Measurements from ENCODE around the gene ALDH6A1. TPM values are rescaled to one million over a fixed set of nuclear protein-coding genes. Genes with fewer than 3 reads are reported as not detected.

The ALDH6A1 gene
- polyA plus RNA-seq, 3 donors, result 2.5 to 15.1 (median 8.8) TPM

GRCh38 chr14:74008843-74009499, 75.3 kb downstream of the ALDH6A1 start:
- Histone ChIP-seq H2AFZ (ENCODE audit: insufficient read depth, low read depth, low read length, poor library complexity, severe bottlenecking) (no peak overlapping the region), H4K20me1 (ENCODE audit: insufficient read depth, low read length) (no peaks in the 10 kb centered on the region), H3K79me2 (ENCODE audit: insufficient read depth, low read length) (no peaks in the 10 kb centered on the region), H3K9ac (ENCODE audit: insufficient read depth, low read length, poor library complexity, severe bottlenecking) (no peak overlapping the region), H3K27me3 (ENCODE audit: control insufficient read depth in 2 of 2, insufficient read depth in 2 of 2, low read length in 2 of 2) (no peaks in the 10 kb centered on the region), H3K27ac (ENCODE audit: low read depth in 1 of 2, low read length in 2 of 2) (no peak overlapping the region), H3K4me3 (replicated peaks in 1 of 3; ENCODE audit: low read depth in 2 of 3, low read length in 3 of 3) (no peak overlapping the region), H3K9me3 (replicated peaks in 1 of 2; ENCODE audit: control insufficient read depth in 1 of 2, insufficient read depth in 1 of 2, low read length in 2 of 2) (no peaks in the 10 kb centered on the region), H3K4me2 (replicated peaks; ENCODE audit: extremely low read depth, low read length, poor library complexity, severe bottlenecking) (no peak overlapping the region), H3K4me1 (ENCODE audit: control insufficient read depth in 1 of 2, insufficient read depth in 2 of 2, low read length in 2 of 2) (no peaks in the 10 kb centered on the region), H3K36me3 (replicated peaks in 1 of 2; ENCODE audit: control insufficient read depth in 1 of 2, insufficient read depth in 2 of 2, low read length in 2 of 2) (peaks cover 5 to 33% of the 10 kb centered on the region in 2 donors)
- no peaks in the 10 kb centered on the region for H3K27me3 Mint-ChIP-seq (ENCODE audit: low read depth in 3 of 3)
- intact Hi-C loops (cut with micrococcal nuclease), result no loop called here
- H3K9me3 Mint-ChIP-seq, result no peaks in the 10 kb centered on the region
- no peak for TF ChIP-seq CTCF (IDR thresholded peaks at IDR 0.05)
- H3K36me3 Mint-ChIP-seq, result peaks cover 25 to 31% of the 10 kb centered on the region in 2 donors
- H3K4me1 Mint-ChIP-seq, result peaks cover 2% of the 10 kb centered on the region
- H3K4me3 Mint-ChIP-seq, result no peak overlapping the region
- DNase-seq, result no peak
- no peak overlapping the region for H3K27ac Mint-ChIP-seq
- WGBS (ENCODE audit: insufficient coverage), result no CpG with 5 or more reads among the region's 2 CpGs

Other genes with a start within 250 kb of the ALDH6A1 start
- 1 to 10 TPM; 1.1 to 3.8 (median 1.1) TPM for gene PTGR2, start 232.6 kb downstream of the ALDH6A1 start, polyA plus RNA-seq
- 10 to 100 TPM; 20.4 to 53.3 (median 42.5) TPM for gene ZNF410, start 197.6 kb downstream of the ALDH6A1 start, polyA plus RNA-seq
- 1 to 10 TPM in 2 of 3 donors, under 1 TPM in 1; 0.76 to 1.4 (median 1.4) TPM for gene FAM161B, start 134.4 kb downstream of the ALDH6A1 start, polyA plus RNA-seq
- gene COQ6, start 134.2 kb downstream of the ALDH6A1 start, polyA plus RNA-seq, result 10 to 100 TPM; 14.1 to 21.1 (median 14.6) TPM
- 1 to 10 TPM; 2.3 to 4.3 (median 2.7) TPM for gene ENTPD5, start 65.2 kb downstream of the ALDH6A1 start, polyA plus RNA-seq
- under 1 TPM in 2 of 3 donors, not detected in 1; 0.01 to 0.94 TPM for gene BBOF1, start 65.1 kb downstream of the ALDH6A1 start, polyA plus RNA-seq
- 1 to 10 TPM; 2.9 to 7.2 (median 4.8) TPM for gene LIN52, start 503 bp upstream of the ALDH6A1 start, polyA plus RNA-seq
- not detected for gene VSX2, start 155.0 kb upstream of the ALDH6A1 start, polyA plus RNA-seq
- 10 to 100 TPM; 13.9 to 54.1 (median 14.2) TPM for gene ABCD4, start 218.5 kb upstream of the ALDH6A1 start, polyA plus RNA-seq

Measured in CD14-positive monocyte (primary cell).